Endothelial cell of umbilical vein (primary cell): ENCODE measurements around the gene MED17.

Source experiments
- CTCF ChIP-seq, 2 donors: IDR thresholded peaks; 1 replicate in 1 of 2; 2 replicates in 1 of 2; pipeline ENCODE4 v1.5.1; 2011; ENCODE audit warnings: low read length in 2 of 2, mild to moderate bottlenecking in 2 of 2, moderate library complexity in 2 of 2, control low read depth in 1 of 2, inconsistent platforms in 1 of 2, low read depth in 1 of 2; ENCODE audit not compliant: insufficient read depth in 1 of 2; ENCODE audit errors: extremely low read depth in 1 of 2
- EZH2 ChIP-seq: IDR thresholded peaks from 2 replicates; pipeline ENCODE4 v1.6.1; 2012; ENCODE audit warnings: borderline replicate concordance, low read depth, mild to moderate bottlenecking, moderate library complexity, low read length, inconsistent platforms; ENCODE audit not compliant: severe bottlenecking
- FOS ChIP-seq: IDR thresholded peaks from 2 replicates; pipeline ENCODE4 v1.6.1; 2011; ENCODE audit warnings: mild to moderate bottlenecking, low read length, moderate library complexity, borderline replicate concordance; ENCODE audit not compliant: insufficient read depth
- GATA2 ChIP-seq: IDR thresholded peaks from 2 replicates; pipeline ENCODE4 v1.7.0; 2011; ENCODE audit warnings: low read depth, mild to moderate bottlenecking, moderate library complexity, mixed read lengths, low read length; ENCODE audit not compliant: insufficient read length, insufficient read depth
- JUN ChIP-seq: IDR thresholded peaks from 2 replicates; pipeline ENCODE4 v1.6.1; 2011; ENCODE audit warnings: borderline replicate concordance, low read depth; ENCODE audit not compliant: insufficient read length, insufficient read depth
- MAX ChIP-seq: IDR thresholded peaks from 2 replicates; pipeline ENCODE4 v1.6.1; 2011; ENCODE audit not compliant: insufficient read depth, insufficient read length
- POLR2A ChIP-seq: IDR thresholded peaks from 2 replicates; pipeline ENCODE4 v1.6.1; 2012; ENCODE audit warnings: low read depth, mild to moderate bottlenecking, control low read depth, low read length

- no peak for TF ChIP-seq EZH2
- no peak for TF ChIP-seq CTCF (IDR thresholded peaks at IDR 0.05; ENCODE audit: extremely low read depth in 1 of 2, insufficient read depth in 1 of 2, low read depth in 1 of 2, low read length in 2 of 2)
- no peak for TF ChIP-seq FOS
- no peak for TF ChIP-seq MAX
- no peak for TF ChIP-seq GATA2
- TF ChIP-seq POLR2A: no peak
- TF ChIP-seq JUN: no peak
These were observed 11.0 kb upstream of the MED17 start for GRCh38 chr11:93773045-93773477.
